H9 (cell line): ENCODE results near the gene CDC40. TPM values are rescaled to one million over a fixed set of nuclear protein-coding genes. Genes with fewer than 3 reads are reported as not detected.

Experiments
- DNase-seq: peaks from one replicate; pipeline ENCODE4 v3.0.0-alpha.2; 2017
- H2AFZ ChIP-seq: one replicate; pipeline ENCODE4 v1.6.1; 2013; ENCODE audit warnings: mild to moderate bottlenecking, low read length, control low read depth, moderate library complexity
- H2AK5ac ChIP-seq: 2 replicates; pipeline ENCODE4 v1.6.1; 2013; ENCODE audit warnings: low read length, control low read depth, mixed read lengths; ENCODE audit not compliant: insufficient read length
- H2BK120ac ChIP-seq: one replicate; pipeline ENCODE4 v1.6.1; 2013; ENCODE audit warnings: low read depth, mild to moderate bottlenecking, low read length, control low read depth, inconsistent platforms; ENCODE audit not compliant: poor library complexity, severe bottlenecking
- H2BK12ac ChIP-seq: 2 replicates; pipeline ENCODE4 v1.6.1; 2013; ENCODE audit warnings: low read length, control low read depth, mixed read lengths, low read depth; ENCODE audit not compliant: insufficient read length
- H2BK15ac ChIP-seq: 2 replicates; pipeline ENCODE4 v1.6.1; 2013; ENCODE audit warnings: low read depth, low read length, control low read depth
- H2BK20ac ChIP-seq: one replicate; pipeline ENCODE4 v1.6.1; 2013; ENCODE audit warnings: low read depth, mild to moderate bottlenecking, low read length, control low read depth, inconsistent platforms; ENCODE audit not compliant: poor library complexity, severe bottlenecking
- H2BK5ac ChIP-seq: 2 replicates; pipeline ENCODE4 v1.6.1; 2013; ENCODE audit warnings: low read length, control low read depth, mixed read lengths; ENCODE audit not compliant: insufficient read length
- H3K14ac ChIP-seq: 2 replicates; pipeline ENCODE4 v1.6.1; 2013; ENCODE audit warnings: low read length, control low read depth; ENCODE audit not compliant: insufficient read depth
- H3K18ac ChIP-seq: 2 replicates; pipeline ENCODE4 v1.6.1; 2013; ENCODE audit warnings: low read depth, mild to moderate bottlenecking, mixed read lengths, low read length, control low read depth; ENCODE audit not compliant: insufficient read length
- H3K23ac ChIP-seq: 2 replicates; pipeline ENCODE4 v1.6.1; 2013; ENCODE audit warnings: low read length, control low read depth, mixed read lengths, low read depth; ENCODE audit not compliant: insufficient read length
- H3K23me2 ChIP-seq: 2 replicates; pipeline ENCODE4 v1.6.1; 2013; ENCODE audit warnings: low read depth, mild to moderate bottlenecking, mixed read lengths, low read length, control low read depth; ENCODE audit not compliant: insufficient read length, poor library complexity, severe bottlenecking
- H3K27ac ChIP-seq: 2 replicates; pipeline ENCODE4 v1.5.1; 2013; ENCODE audit warnings: low read length, control low read depth, mixed read lengths, low read depth; ENCODE audit not compliant: insufficient read length
- H3K27me3 ChIP-seq: 2 replicates; pipeline ENCODE4 v1.6.1; 2013; ENCODE audit warnings: low read length, control low read depth, inconsistent platforms; ENCODE audit not compliant: insufficient read depth
- H3K4ac ChIP-seq: 2 replicates; pipeline ENCODE4 v1.6.1; 2013; ENCODE audit warnings: low read depth, mild to moderate bottlenecking, control low read depth, inconsistent platforms, low read length, moderate library complexity
- H3K4me1 ChIP-seq: 2 replicates; pipeline ENCODE4 v1.6.1; 2013; ENCODE audit warnings: low read length, control low read depth, inconsistent platforms; ENCODE audit not compliant: insufficient read depth
- H3K4me2 ChIP-seq: 2 replicates; pipeline ENCODE4 v1.6.1; 2013; ENCODE audit warnings: low read length, control low read depth, mixed read lengths; ENCODE audit not compliant: insufficient read length, insufficient read depth
- H3K56ac ChIP-seq: 2 replicates; pipeline ENCODE4 v1.6.1; 2013; ENCODE audit warnings: low read depth, mild to moderate bottlenecking, mixed read lengths, low read length, control low read depth; ENCODE audit not compliant: insufficient read length
- H3K79me1 ChIP-seq: 2 replicates; pipeline ENCODE4 v1.6.1; 2013; ENCODE audit warnings: low read depth, mild to moderate bottlenecking, moderate library complexity, low read length, control low read depth, inconsistent platforms; ENCODE audit not compliant: insufficient read depth, poor library complexity, severe bottlenecking
- H3K79me2 ChIP-seq: 2 replicates; pipeline ENCODE4 v1.6.1; 2013; ENCODE audit warnings: low read length, control low read depth, inconsistent platforms; ENCODE audit not compliant: insufficient read depth
- H3K9ac ChIP-seq: 2 replicates; pipeline ENCODE4 v1.6.1; 2013; ENCODE audit warnings: low read length, control low read depth, mixed read lengths; ENCODE audit not compliant: insufficient read length; ENCODE audit errors: extremely low read depth
- H3K9me3 ChIP-seq: one replicate; pipeline ENCODE4 v1.6.1; 2013; ENCODE audit warnings: low read depth, low read length, inconsistent platforms; ENCODE audit not compliant: control insufficient read depth
- H3T11ph ChIP-seq: one replicate; pipeline ENCODE4 v1.6.1; 2013; ENCODE audit warnings: mild to moderate bottlenecking, low read length, control low read depth, inconsistent platforms
- H4K20me1 ChIP-seq: one replicate; pipeline ENCODE4 v1.6.1; 2013; ENCODE audit not compliant: control insufficient read depth, insufficient read length, insufficient read depth
- H4K5ac ChIP-seq: 2 replicates; pipeline ENCODE4 v1.6.1; 2013; ENCODE audit warnings: low read depth, mild to moderate bottlenecking, mixed read lengths, low read length, control low read depth; ENCODE audit not compliant: insufficient read length
- H4K8ac ChIP-seq: replicated peaks from 2 replicates; pipeline ENCODE4 v1.6.1; 2013; ENCODE audit warnings: low read length, control low read depth, mixed read lengths, low read depth; ENCODE audit not compliant: insufficient read length
- H4K91ac ChIP-seq: 2 replicates; pipeline ENCODE4 v1.6.1; 2013; ENCODE audit warnings: low read depth, mild to moderate bottlenecking, moderate library complexity, mixed read lengths, low read length, control low read depth; ENCODE audit not compliant: insufficient read length
- H3K27ac Mint-ChIP-seq, 3 experiments: 2 replicates in 2 of 3; 3 replicates in 1 of 3; pipeline ENCODE4 v1.8.0; 2020 to 2021; ENCODE audit warnings: mixed read lengths in 3 of 3, mild to moderate bottlenecking in 1 of 3, moderate library complexity in 1 of 3
- H3K27me3 Mint-ChIP-seq: 2 replicates; pipeline ENCODE4 v1.8.0; 2021; ENCODE audit warnings: low read depth, mild to moderate bottlenecking, moderate library complexity, mixed read lengths
- H3K36me3 Mint-ChIP-seq, 3 experiments: 2 replicates in 2 of 3; 3 replicates in 1 of 3; pipeline ENCODE4 v1.8.0; 2020 to 2021; ENCODE audit warnings: low read depth in 3 of 3, mixed read lengths in 3 of 3; ENCODE audit not compliant: insufficient read depth in 1 of 3
- H3K4me1 Mint-ChIP-seq, 2 experiments: 2 replicates each; pipeline ENCODE4 v1.8.0; 2020; ENCODE audit warnings: mixed read lengths in 2 of 2
- H3K4me3 Mint-ChIP-seq, 2 experiments: 2 replicates in 1 of 2; 3 replicates in 1 of 2; pipeline ENCODE4 v1.8.0; 2020 to 2021; ENCODE audit warnings: mild to moderate bottlenecking in 2 of 2, mixed read lengths in 2 of 2, moderate library complexity in 1 of 2
- H3K9me3 Mint-ChIP-seq, 2 experiments: 2 replicates in 1 of 2; 3 replicates in 1 of 2; pipeline ENCODE4 v1.8.0; 2020; ENCODE audit warnings: mild to moderate bottlenecking in 2 of 2, mixed read lengths in 2 of 2, moderate library complexity in 1 of 2
- WGBS: extraction: QIAGEN DNeasy Blood & Tissue Kit; methylation state at CpG from one replicate; pipeline ENCODE4 v1.1.7; 2013; ENCODE audit warnings: missing lambda C conversion rate, low lambda C conversion rate, mixed read lengths; ENCODE audit not compliant: insufficient read length; ENCODE audit errors: extremely low coverage; 5-methylcytosine and 5-hydroxymethylcytosine counted together
- total RNA-seq: library from RNA; stranded (reverse); gene quantifications from 2 replicates; pipeline ENCODE4 v1.2.1, GENCODE V29; 2021
- TF ChIP-seq, protein P1 (sequence below): fragments of 200-600 bp; sonication (generic); conservative IDR thresholded peaks from 3 replicates; pipeline ENCODE4 v1.8.0; 2021; ENCODE audit warnings: antibody characterized with exemption, mild to moderate bottlenecking

Gene CDC40
- total RNA-seq, 1 experiment from 2014 or later: 23.5 TPM

DNA sequence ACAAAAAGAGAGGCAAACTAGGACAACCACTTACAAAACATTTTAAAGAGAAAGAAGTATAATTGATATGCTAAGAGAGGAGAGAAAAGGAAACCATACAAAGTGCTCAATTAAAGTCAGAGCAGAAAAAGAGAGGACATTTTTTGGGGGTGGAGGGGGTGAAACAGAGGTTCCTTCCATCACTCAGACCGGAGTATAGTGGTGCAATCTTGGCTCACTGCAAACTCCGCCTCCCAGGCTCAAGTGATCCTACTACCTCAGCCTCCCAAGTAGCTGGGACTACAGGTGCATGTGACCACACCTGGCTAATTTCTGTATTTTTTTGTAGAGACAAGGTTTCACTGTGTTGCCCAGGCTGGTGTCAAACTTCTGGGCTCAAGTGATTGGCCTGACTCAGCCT lies 10.1 kb upstream of the CDC40 start:
- no peak overlapping the region for H3K56ac ChIP-seq
- H3K9me3 Mint-ChIP-seq: no peaks in the 10 kb centered on the region
- DNase-seq: no peak
- WGBS: no CpG with 5 or more reads among the region's 2 CpGs
- TF ChIP-seq, protein P1, sequence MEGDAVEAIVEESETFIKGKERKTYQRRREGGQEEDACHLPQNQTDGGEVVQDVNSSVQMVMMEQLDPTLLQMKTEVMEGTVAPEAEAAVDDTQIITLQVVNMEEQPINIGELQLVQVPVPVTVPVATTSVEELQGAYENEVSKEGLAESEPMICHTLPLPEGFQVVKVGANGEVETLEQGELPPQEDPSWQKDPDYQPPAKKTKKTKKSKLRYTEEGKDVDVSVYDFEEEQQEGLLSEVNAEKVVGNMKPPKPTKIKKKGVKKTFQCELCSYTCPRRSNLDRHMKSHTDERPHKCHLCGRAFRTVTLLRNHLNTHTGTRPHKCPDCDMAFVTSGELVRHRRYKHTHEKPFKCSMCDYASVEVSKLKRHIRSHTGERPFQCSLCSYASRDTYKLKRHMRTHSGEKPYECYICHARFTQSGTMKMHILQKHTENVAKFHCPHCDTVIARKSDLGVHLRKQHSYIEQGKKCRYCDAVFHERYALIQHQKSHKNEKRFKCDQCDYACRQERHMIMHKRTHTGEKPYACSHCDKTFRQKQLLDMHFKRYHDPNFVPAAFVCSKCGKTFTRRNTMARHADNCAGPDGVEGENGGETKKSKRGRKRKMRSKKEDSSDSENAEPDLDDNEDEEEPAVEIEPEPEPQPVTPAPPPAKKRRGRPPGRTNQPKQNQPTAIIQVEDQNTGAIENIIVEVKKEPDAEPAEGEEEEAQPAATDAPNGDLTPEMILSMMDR: no peak
- H3K79me1 ChIP-seq: peaks cover 2% of the 10 kb centered on the region
- H3K27me3 Mint-ChIP-seq: no peaks in the 10 kb centered on the region
- no peak overlapping the region for H2AK5ac ChIP-seq
- no peaks in the 10 kb centered on the region for H3K36me3 Mint-ChIP-seq
- no peak overlapping the region for H2BK15ac ChIP-seq
- H4K5ac ChIP-seq: no peak overlapping the region
- H4K8ac ChIP-seq: no peak overlapping the region
- no peak overlapping the region for H3K4me2 ChIP-seq
- no peak overlapping the region for H3K14ac ChIP-seq
- H2BK5ac ChIP-seq: no peak overlapping the region
- H3K9ac ChIP-seq: no peak overlapping the region
- H2AFZ ChIP-seq: no peak overlapping the region
- no peak overlapping the region for H3K18ac ChIP-seq
- no peaks in the 10 kb centered on the region for H3K9me3 ChIP-seq
- H3T11ph ChIP-seq: no peak overlapping the region
- no peak overlapping the region for H3K27ac ChIP-seq
- H3K4me1 ChIP-seq: peaks cover 2% of the 10 kb centered on the region; the same call in 1 of the 2 replicates
- H3K4me3 Mint-ChIP-seq: no peak overlapping the region
- no peak overlapping the region for H3K4ac ChIP-seq
- H3K23me2 ChIP-seq: no peaks in the 10 kb centered on the region
- peaks cover 8% of the 10 kb centered on the region; the same call in 1 of the 2 replicates for H3K79me2 ChIP-seq
- H3K27me3 ChIP-seq: no peaks in the 10 kb centered on the region
- no peak overlapping the region for H4K91ac ChIP-seq
- no peak overlapping the region for H3K23ac ChIP-seq
- H3K27ac Mint-ChIP-seq: no peak overlapping the region
- no peaks in the 10 kb centered on the region for H4K20me1 ChIP-seq
- no peak overlapping the region for H2BK12ac ChIP-seq
- no peak overlapping the region for H2BK20ac ChIP-seq
- no peak overlapping the region for H2BK120ac ChIP-seq
- peaks cover 12 to 16% of the 10 kb centered on the region in 2 experiments for H3K4me1 Mint-ChIP-seq
